Measurements from ENCODE around the gene THOC1. TPM values are rescaled to one million over a fixed set of nuclear protein-coding genes. Genes with fewer than 3 reads are reported as not detected.

Gene THOC1
- total RNA-seq, 2 donors from 2014 or later = 81.8 to 99.6 TPM

DNA sequence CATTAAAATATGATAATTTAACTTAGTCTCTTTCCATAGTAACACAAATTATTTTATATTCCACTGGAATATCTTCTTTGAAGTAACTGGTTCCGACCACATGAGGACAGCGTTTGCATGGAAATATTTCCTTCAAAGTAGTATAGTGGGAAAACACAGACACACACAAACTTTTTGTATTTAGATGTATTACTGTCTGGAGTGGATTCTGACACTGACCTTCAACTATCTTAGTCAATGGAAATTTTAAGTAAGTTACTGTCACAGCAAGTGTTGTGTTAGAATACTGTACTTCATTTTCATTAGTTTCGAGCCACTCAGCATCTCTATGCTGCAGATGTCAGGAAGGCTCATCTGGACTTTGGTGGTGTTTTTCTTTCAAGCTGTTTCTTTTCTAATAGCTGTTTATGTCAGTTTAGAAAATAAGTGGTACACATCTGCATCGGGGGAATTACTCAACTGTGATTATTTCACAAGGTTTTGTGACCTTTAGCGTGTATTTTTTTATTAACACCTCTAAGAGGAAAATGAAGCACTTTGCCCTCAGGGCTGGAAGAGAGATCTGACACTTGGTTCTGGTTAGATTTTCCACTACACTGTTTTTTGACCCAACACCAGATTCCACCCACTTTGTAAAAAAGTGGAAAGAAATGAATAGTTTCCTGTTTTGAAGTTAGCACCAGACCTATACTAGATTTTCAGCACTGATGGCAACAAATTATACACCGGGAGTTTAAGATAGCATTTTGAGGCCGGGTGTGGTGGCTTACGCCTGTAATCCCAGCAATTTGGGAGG is 18.9 kb upstream of the THOC1 start:
- H3K36me3 Mint-ChIP-seq (ENCODE audit: low read depth) = no peaks in the 10 kb centered on the region
- H3K9me3 Mint-ChIP-seq = no peaks in the 10 kb centered on the region
- no peak overlapping the region for H3K27ac ChIP-seq (ENCODE audit: low read depth, low read length)
- 85 to 89% methylated on average over 6 of the region's 8 CpGs for WGBS, 2 experiments (ENCODE audit: insufficient coverage in 1 of 2, insufficient read length in 1 of 2)
- H3K27ac Mint-ChIP-seq = no peak overlapping the region
- H3K36me3 ChIP-seq (ENCODE audit: control insufficient read depth, insufficient read depth, low read length) = no peaks in the 10 kb centered on the region
- H3K4me3 ChIP-seq (ENCODE audit: low read length) = no peak overlapping the region
- no peaks in the 10 kb centered on the region for H3K4me1 Mint-ChIP-seq
- peaks cover 2% of the 10 kb centered on the region for H3K27me3 Mint-ChIP-seq (ENCODE audit: insufficient read depth)
- H3K4me3 Mint-ChIP-seq = no peak overlapping the region
- no peaks in the 10 kb centered on the region for H3K4me1 ChIP-seq (ENCODE audit: control insufficient read depth, insufficient read depth, low read length)
- H3K27me3 ChIP-seq (ENCODE audit: control insufficient read depth, insufficient read depth, low read length, poor library complexity, severe bottlenecking) = no peaks in the 10 kb centered on the region
- TF ChIP-seq CTCF (conservative IDR thresholded peaks at IDR 0.05) = peak; percentile 66
- no peak for DNase-seq
- H3K9ac ChIP-seq (ENCODE audit: extremely low read depth, low read length, poor library complexity, severe bottlenecking) = no peak overlapping the region
- H3K9me3 ChIP-seq (ENCODE audit: control insufficient read depth, low read length) = no peaks in the 10 kb centered on the region

DNA sequence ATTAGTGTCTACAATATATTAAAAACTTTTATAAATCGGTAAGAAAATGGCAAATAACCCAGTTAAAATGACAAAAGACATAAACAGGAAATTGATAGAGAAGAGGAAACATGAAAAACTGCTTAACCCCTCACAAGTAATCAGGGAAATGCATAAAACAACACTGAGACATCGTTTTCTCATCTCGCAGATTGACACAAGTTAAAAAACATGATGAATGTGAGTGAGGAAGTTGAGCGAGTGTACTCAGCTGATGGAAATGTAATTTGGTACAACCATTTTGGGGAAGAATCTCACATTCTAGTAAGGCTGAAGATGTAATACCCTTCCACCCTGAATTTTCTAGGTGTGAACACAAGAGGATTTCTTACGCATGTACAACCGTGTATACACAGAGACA is 18.0 kb upstream of the THOC1 start:
- TF ChIP-seq CTCF (conservative IDR thresholded peaks at IDR 0.05) = no peak
- DNase-seq = no peak
- Histone ChIP-seq H3K4me3 (ENCODE audit: low read length) (no peak overlapping the region), H3K9me3 (ENCODE audit: control insufficient read depth, low read length) (no peaks in the 10 kb centered on the region), H3K36me3 (ENCODE audit: control insufficient read depth, insufficient read depth, low read length) (no peaks in the 10 kb centered on the region), H3K4me1 (ENCODE audit: control insufficient read depth, insufficient read depth, low read length) (no peaks in the 10 kb centered on the region), H3K27me3 (ENCODE audit: control insufficient read depth, insufficient read depth, low read length, poor library complexity, severe bottlenecking) (no peaks in the 10 kb centered on the region), H3K27ac (ENCODE audit: low read depth, low read length) (no peak overlapping the region), H3K9ac (ENCODE audit: extremely low read depth, low read length, poor library complexity, severe bottlenecking) (no peak overlapping the region)
- H3K27me3 Mint-ChIP-seq (ENCODE audit: insufficient read depth) = peaks cover 2% of the 10 kb centered on the region
- no peaks in the 10 kb centered on the region for H3K9me3 Mint-ChIP-seq
- no peaks in the 10 kb centered on the region for H3K36me3 Mint-ChIP-seq (ENCODE audit: low read depth)
- WGBS, 2 experiments (ENCODE audit: insufficient coverage in 1 of 2, insufficient read length in 1 of 2) = 95 to 96% methylated on average over 4 to 6 of the region's 6 CpGs
- H3K4me3 Mint-ChIP-seq = no peak overlapping the region
- no peaks in the 10 kb centered on the region for H3K4me1 Mint-ChIP-seq
- H3K27ac Mint-ChIP-seq = no peak overlapping the region

DNA sequence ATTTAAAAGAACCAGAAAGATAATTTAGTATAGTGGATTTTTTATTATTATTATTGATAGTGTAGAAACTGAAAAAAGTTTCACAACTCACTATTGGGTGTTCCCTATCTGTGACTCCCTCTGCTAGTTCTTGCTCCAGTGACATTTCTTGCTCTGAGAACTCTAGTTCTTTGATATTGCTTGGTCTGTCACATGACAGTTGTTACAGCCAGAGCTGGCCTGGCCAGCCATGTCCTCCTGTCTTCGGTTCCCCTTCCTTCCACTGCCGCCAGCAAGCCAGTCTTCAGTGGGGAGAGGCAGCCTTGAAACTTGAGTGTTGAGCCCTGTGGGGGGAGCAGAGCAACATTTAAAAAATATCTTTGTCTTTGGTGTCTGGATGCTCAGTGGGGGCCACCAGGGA is 7.6 kb upstream of the THOC1 start:
- no peak overlapping the region for H3K9ac ChIP-seq (ENCODE audit: extremely low read depth, low read length, poor library complexity, severe bottlenecking)
- TF ChIP-seq CTCF (conservative IDR thresholded peaks at IDR 0.05) = no peak
- Mint-ChIP-seq H3K9me3 (peaks cover 8% of the 10 kb centered on the region), H3K4me1 (peaks cover 12% of the 10 kb centered on the region), H3K36me3 (ENCODE audit: low read depth) (peaks cover 5% of the 10 kb centered on the region), H3K27ac (no peak overlapping the region), H3K27me3 (ENCODE audit: insufficient read depth) (no peaks in the 10 kb centered on the region), H3K4me3 (no peak overlapping the region)
- no peak overlapping the region for H3K27ac ChIP-seq (ENCODE audit: low read depth, low read length)
- no peaks in the 10 kb centered on the region for H3K27me3 ChIP-seq (ENCODE audit: control insufficient read depth, insufficient read depth, low read length, poor library complexity, severe bottlenecking)
- no peaks in the 10 kb centered on the region for H3K36me3 ChIP-seq (ENCODE audit: control insufficient read depth, insufficient read depth, low read length)
- H3K9me3 ChIP-seq (ENCODE audit: control insufficient read depth, low read length) = no peaks in the 10 kb centered on the region
- DNase-seq = no peak
- H3K4me3 ChIP-seq (ENCODE audit: low read length) = no peak overlapping the region
- WGBS, 2 experiments (ENCODE audit: insufficient coverage in 1 of 2, insufficient read length in 1 of 2) = 96% methylated on average over 2 of the region's 2 CpGs; no CpG with 5 or more reads in 1 of the 2 experiments
- no peaks in the 10 kb centered on the region for H3K4me1 ChIP-seq (ENCODE audit: control insufficient read depth, insufficient read depth, low read length)
